Stimulated activated naive CD8-positive, alpha-beta T cell treated with anti-CD3 and anti-CD28 coated beads, Interleukin-15, Interleukin-2, amounts not matched to agents 100 ng/mL and 50 ng/mL, for 24 hours (primary cell): ENCODE results near the gene PGBD5.

Experiments used
- H3K27ac Mint-ChIP-seq: one replicate; pipeline ENCODE4 v1.8.0; 2021; ENCODE audit warnings: mild to moderate bottlenecking, mixed read lengths
- H3K27me3 Mint-ChIP-seq: one replicate; pipeline ENCODE4 v1.8.0; 2021; ENCODE audit warnings: mixed read lengths
- H3K36me3 Mint-ChIP-seq: one replicate; pipeline ENCODE4 v1.8.0; 2021; ENCODE audit warnings: low read depth, mixed read lengths
- H3K4me1 Mint-ChIP-seq: one replicate; pipeline ENCODE4 v1.8.0; 2021; ENCODE audit warnings: low read depth, mixed read lengths
- H3K4me3 Mint-ChIP-seq: one replicate; pipeline ENCODE4 v1.8.0; 2021; ENCODE audit warnings: mild to moderate bottlenecking, mixed read lengths
- H3K9me3 Mint-ChIP-seq: one replicate; pipeline ENCODE4 v1.8.0; 2021; ENCODE audit warnings: mixed read lengths

Gene PGBD5

GRCh38 chr1:230327892-230328284 lies 98.2 kb downstream of the PGBD5 start:
- peaks cover 11% of the 10 kb centered on the region for H3K4me1 Mint-ChIP-seq
- H3K36me3 Mint-ChIP-seq = no peaks in the 10 kb centered on the region
- H3K27me3 Mint-ChIP-seq = peaks cover 6% of the 10 kb centered on the region
- no peaks in the 10 kb centered on the region for H3K9me3 Mint-ChIP-seq
- no peak overlapping the region for H3K27ac Mint-ChIP-seq
- no peak overlapping the region for H3K4me3 Mint-ChIP-seq

GRCh38 chr1:230326971-230327891 lies 98.9 kb downstream of the PGBD5 start:
- Mint-ChIP-seq H3K27ac (no peak overlapping the region), H3K36me3 (no peaks in the 10 kb centered on the region), H3K4me3 (no peak overlapping the region), H3K4me1 (peaks cover 11% of the 10 kb centered on the region), H3K27me3 (peaks cover 6% of the 10 kb centered on the region), H3K9me3 (no peaks in the 10 kb centered on the region)

GRCh38 chr1:230323686-230324085 lies 102.4 kb downstream of the PGBD5 start:
- Mint-ChIP-seq H3K9me3 (no peaks in the 10 kb centered on the region), H3K27me3 (peaks cover 6% of the 10 kb centered on the region), H3K4me1 (peaks cover 11% of the 10 kb centered on the region)

GRCh38 chr1:230322967-230323547 lies 103.1 kb downstream of the PGBD5 start:
- no peak overlapping the region for H3K4me3 Mint-ChIP-seq
- no peaks in the 10 kb centered on the region for H3K27me3 Mint-ChIP-seq
- H3K4me1 Mint-ChIP-seq = peaks cover 5% of the 10 kb centered on the region
- no peaks in the 10 kb centered on the region for H3K36me3 Mint-ChIP-seq
- H3K9me3 Mint-ChIP-seq = no peaks in the 10 kb centered on the region
- no peak overlapping the region for H3K27ac Mint-ChIP-seq

More at GRCh38 chr1:230323686-230324085, 102.4 kb downstream of the PGBD5 start:
- no peak overlapping the region for H3K27ac Mint-ChIP-seq
- no peaks in the 10 kb centered on the region for H3K36me3 Mint-ChIP-seq
- H3K4me3 Mint-ChIP-seq = no peak overlapping the region

GRCh38 chr1:230322421-230322756 lies 103.7 kb downstream of the PGBD5 start:
- no peaks in the 10 kb centered on the region for H3K9me3 Mint-ChIP-seq
- H3K27ac Mint-ChIP-seq = no peak overlapping the region
- H3K36me3 Mint-ChIP-seq = no peaks in the 10 kb centered on the region
- no peaks in the 10 kb centered on the region for H3K27me3 Mint-ChIP-seq
- H3K4me3 Mint-ChIP-seq = no peak overlapping the region
- no peaks in the 10 kb centered on the region for H3K4me1 Mint-ChIP-seq

- Mint-ChIP-seq H3K9me3 (no peaks in the 10 kb centered on the region), H3K4me3 (no peak overlapping the region), H3K36me3 (no peaks in the 10 kb centered on the region), H3K27me3 (no peaks in the 10 kb centered on the region), H3K4me1 (no peaks in the 10 kb centered on the region), H3K27ac (peak overlapping the region; percentile 21)
Observed at GRCh38 chr1:230321741-230322420, 104.3 kb downstream of the PGBD5 start.

- no peaks in the 10 kb centered on the region for H3K9me3 Mint-ChIP-seq
- no peaks in the 10 kb centered on the region for H3K36me3 Mint-ChIP-seq
- no peak overlapping the region for H3K4me3 Mint-ChIP-seq
- no peaks in the 10 kb centered on the region for H3K27me3 Mint-ChIP-seq
- no peak overlapping the region for H3K27ac Mint-ChIP-seq
- H3K4me1 Mint-ChIP-seq = no peaks in the 10 kb centered on the region
Observed at GRCh38 chr1:230321341-230321740, 104.8 kb downstream of the PGBD5 start.

GRCh38 chr1:230320804-230321203 lies 105.3 kb downstream of the PGBD5 start:
- no peak overlapping the region for H3K4me3 Mint-ChIP-seq
- no peaks in the 10 kb centered on the region for H3K27me3 Mint-ChIP-seq
- no peaks in the 10 kb centered on the region for H3K36me3 Mint-ChIP-seq

GRCh38 chr1:230319014-230319747 lies 107.0 kb downstream of the PGBD5 start:
- Mint-ChIP-seq H3K27ac (no peak overlapping the region), H3K4me1 (no peaks in the 10 kb centered on the region), H3K4me3 (no peak overlapping the region), H3K36me3 (no peaks in the 10 kb centered on the region), H3K27me3 (no peaks in the 10 kb centered on the region), H3K9me3 (no peaks in the 10 kb centered on the region)

More at GRCh38 chr1:230320804-230321203, 105.3 kb downstream of the PGBD5 start:
- Mint-ChIP-seq H3K4me1 (no peaks in the 10 kb centered on the region), H3K27ac (no peak overlapping the region), H3K9me3 (no peaks in the 10 kb centered on the region)

GRCh38 chr1:230317823-230318819 lies 108.0 kb downstream of the PGBD5 start:
- Mint-ChIP-seq H3K4me1 (no peaks in the 10 kb centered on the region), H3K9me3 (no peaks in the 10 kb centered on the region), H3K36me3 (no peaks in the 10 kb centered on the region), H3K4me3 (no peak overlapping the region), H3K27me3 (peaks cover 2% of the 10 kb centered on the region), H3K27ac (no peak overlapping the region)

- Mint-ChIP-seq H3K9me3 (no peaks in the 10 kb centered on the region), H3K4me3 (no peak overlapping the region), H3K4me1 (no peaks in the 10 kb centered on the region), H3K27me3 (peaks cover 4% of the 10 kb centered on the region), H3K36me3 (no peaks in the 10 kb centered on the region), H3K27ac (no peak overlapping the region)
Observed at GRCh38 chr1:230316864-230317745, 109.0 kb downstream of the PGBD5 start.

- Mint-ChIP-seq H3K4me3 (no peak overlapping the region), H3K27ac (no peak overlapping the region), H3K36me3 (no peaks in the 10 kb centered on the region), H3K9me3 (no peaks in the 10 kb centered on the region), H3K4me1 (peaks cover 3% of the 10 kb centered on the region), H3K27me3 (peaks cover 4% of the 10 kb centered on the region)
Observed at GRCh38 chr1:230315099-230315498, 111.0 kb downstream of the PGBD5 start.

GRCh38 chr1:230314142-230314470 lies 112.0 kb downstream of the PGBD5 start:
- Mint-ChIP-seq H3K27ac (no peak overlapping the region), H3K4me3 (no peak overlapping the region), H3K9me3 (no peaks in the 10 kb centered on the region), H3K4me1 (peaks cover 3% of the 10 kb centered on the region), H3K36me3 (no peaks in the 10 kb centered on the region), H3K27me3 (peaks cover 4% of the 10 kb centered on the region)
